Adrenal gland (tissue), 5 donors: ENCODE results near the gene SH2D4B.

Source experiments
- POLR2A ChIP-seq, 2 donors: fragments of 450-650 bp; IDR thresholded peaks; one replicate each; pipeline ENCODE4 v1.6.1; 2017; ENCODE audit warnings: antibody characterized with exemption in 2 of 2, mild to moderate bottlenecking in 2 of 2, moderate library complexity in 1 of 2
- TF ChIP-seq, protein P1 (sequence below), 6 experiments: fragments of 450-650 bp in 4 of 6; fragments of 200-600 bp in 2 of 6; sonication (generic) in 1 of 6; IDR thresholded peaks; 1 replicate in 5 of 6; 2 replicates in 1 of 6; pipeline versions ENCODE4 v1.5.1 to v1.8.0; 2016 to 2021; ENCODE audit warnings: antibody characterized with exemption in 6 of 6, mild to moderate bottlenecking in 2 of 6, moderate library complexity in 1 of 6
- donor health status: DM: no; HTN: no; CAD: no.

DNA sequence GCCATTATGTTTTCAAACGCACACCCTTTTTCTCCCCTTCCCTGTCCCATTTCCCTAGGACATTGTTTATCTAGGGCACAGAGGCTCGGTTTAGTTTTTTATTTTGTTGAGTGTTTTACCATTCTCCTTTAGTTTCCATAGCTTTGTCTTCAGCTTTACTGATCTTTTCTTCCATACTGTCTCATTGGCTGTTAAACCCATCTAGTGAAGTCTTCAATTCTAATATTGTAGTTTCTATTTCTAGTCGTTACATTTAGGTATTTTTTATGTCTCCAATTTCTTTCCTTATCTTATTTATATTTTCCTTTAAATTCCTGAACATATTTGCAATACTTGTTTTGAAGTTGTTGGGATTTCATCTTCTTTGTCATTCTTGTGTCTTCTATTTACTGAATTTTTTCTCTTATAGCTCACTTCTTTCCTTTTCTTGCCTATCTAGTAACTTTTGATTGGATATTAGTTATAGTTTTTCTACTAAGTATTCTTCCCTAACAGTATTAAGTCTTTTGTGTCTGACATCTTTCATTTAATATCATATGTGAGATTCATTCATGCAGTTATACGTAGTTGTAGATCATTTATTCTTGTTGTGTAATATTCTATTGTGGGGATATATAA, 41.0 kb upstream of the SH2D4B start:
- TF ChIP-seq, protein P1, sequence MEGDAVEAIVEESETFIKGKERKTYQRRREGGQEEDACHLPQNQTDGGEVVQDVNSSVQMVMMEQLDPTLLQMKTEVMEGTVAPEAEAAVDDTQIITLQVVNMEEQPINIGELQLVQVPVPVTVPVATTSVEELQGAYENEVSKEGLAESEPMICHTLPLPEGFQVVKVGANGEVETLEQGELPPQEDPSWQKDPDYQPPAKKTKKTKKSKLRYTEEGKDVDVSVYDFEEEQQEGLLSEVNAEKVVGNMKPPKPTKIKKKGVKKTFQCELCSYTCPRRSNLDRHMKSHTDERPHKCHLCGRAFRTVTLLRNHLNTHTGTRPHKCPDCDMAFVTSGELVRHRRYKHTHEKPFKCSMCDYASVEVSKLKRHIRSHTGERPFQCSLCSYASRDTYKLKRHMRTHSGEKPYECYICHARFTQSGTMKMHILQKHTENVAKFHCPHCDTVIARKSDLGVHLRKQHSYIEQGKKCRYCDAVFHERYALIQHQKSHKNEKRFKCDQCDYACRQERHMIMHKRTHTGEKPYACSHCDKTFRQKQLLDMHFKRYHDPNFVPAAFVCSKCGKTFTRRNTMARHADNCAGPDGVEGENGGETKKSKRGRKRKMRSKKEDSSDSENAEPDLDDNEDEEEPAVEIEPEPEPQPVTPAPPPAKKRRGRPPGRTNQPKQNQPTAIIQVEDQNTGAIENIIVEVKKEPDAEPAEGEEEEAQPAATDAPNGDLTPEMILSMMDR (IDR thresholded peaks at IDR 0.05) = no peak
- no peak for TF ChIP-seq POLR2A (IDR thresholded peaks at IDR 0.05)
